ENCODE measurements around the gene NUFIP1. TPM values are rescaled to one million over a fixed set of nuclear protein-coding genes. Genes with fewer than 3 reads are reported as not detected.

Gene NUFIP1
- total and polyA plus RNA-seq, 2 experiments from 2014 or later = 7.7 to 23.9 TPM

DNA sequence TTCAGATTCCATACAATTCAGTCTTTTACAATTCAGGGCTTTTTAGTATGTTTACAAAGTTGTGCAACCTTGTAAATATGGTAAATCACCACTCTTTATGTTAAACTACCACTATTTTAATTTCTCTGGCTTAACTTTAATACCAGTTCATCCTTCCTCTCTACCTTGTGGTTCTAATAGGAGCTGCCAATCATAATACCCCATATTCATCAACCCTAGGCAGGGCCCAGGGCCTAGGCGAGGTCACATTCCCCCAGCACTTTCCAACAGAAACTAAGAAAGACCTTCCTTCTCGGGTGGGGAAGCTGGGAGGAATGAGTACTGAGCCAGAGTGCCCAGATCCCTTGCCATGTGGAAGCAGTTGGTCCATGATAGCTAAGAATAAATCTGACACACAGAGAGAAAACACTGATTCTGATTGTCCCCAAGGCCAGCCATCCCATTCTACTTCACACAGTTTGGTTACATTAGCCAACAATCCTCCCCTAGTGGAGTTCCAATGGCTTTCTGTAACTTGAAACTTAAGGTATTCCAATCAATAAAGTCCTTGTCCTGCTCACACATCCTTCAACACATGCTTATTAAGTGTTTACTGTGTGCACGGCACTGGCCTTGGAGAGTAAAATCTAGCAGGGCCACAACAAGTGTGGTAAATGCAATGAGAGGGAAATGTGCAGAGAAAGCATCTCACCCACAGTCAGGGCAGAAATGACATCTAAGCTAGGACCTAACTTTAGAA lies 76.8 kb downstream of the NUFIP1 start (continued):
- TF ChIP-seq, protein P1, sequence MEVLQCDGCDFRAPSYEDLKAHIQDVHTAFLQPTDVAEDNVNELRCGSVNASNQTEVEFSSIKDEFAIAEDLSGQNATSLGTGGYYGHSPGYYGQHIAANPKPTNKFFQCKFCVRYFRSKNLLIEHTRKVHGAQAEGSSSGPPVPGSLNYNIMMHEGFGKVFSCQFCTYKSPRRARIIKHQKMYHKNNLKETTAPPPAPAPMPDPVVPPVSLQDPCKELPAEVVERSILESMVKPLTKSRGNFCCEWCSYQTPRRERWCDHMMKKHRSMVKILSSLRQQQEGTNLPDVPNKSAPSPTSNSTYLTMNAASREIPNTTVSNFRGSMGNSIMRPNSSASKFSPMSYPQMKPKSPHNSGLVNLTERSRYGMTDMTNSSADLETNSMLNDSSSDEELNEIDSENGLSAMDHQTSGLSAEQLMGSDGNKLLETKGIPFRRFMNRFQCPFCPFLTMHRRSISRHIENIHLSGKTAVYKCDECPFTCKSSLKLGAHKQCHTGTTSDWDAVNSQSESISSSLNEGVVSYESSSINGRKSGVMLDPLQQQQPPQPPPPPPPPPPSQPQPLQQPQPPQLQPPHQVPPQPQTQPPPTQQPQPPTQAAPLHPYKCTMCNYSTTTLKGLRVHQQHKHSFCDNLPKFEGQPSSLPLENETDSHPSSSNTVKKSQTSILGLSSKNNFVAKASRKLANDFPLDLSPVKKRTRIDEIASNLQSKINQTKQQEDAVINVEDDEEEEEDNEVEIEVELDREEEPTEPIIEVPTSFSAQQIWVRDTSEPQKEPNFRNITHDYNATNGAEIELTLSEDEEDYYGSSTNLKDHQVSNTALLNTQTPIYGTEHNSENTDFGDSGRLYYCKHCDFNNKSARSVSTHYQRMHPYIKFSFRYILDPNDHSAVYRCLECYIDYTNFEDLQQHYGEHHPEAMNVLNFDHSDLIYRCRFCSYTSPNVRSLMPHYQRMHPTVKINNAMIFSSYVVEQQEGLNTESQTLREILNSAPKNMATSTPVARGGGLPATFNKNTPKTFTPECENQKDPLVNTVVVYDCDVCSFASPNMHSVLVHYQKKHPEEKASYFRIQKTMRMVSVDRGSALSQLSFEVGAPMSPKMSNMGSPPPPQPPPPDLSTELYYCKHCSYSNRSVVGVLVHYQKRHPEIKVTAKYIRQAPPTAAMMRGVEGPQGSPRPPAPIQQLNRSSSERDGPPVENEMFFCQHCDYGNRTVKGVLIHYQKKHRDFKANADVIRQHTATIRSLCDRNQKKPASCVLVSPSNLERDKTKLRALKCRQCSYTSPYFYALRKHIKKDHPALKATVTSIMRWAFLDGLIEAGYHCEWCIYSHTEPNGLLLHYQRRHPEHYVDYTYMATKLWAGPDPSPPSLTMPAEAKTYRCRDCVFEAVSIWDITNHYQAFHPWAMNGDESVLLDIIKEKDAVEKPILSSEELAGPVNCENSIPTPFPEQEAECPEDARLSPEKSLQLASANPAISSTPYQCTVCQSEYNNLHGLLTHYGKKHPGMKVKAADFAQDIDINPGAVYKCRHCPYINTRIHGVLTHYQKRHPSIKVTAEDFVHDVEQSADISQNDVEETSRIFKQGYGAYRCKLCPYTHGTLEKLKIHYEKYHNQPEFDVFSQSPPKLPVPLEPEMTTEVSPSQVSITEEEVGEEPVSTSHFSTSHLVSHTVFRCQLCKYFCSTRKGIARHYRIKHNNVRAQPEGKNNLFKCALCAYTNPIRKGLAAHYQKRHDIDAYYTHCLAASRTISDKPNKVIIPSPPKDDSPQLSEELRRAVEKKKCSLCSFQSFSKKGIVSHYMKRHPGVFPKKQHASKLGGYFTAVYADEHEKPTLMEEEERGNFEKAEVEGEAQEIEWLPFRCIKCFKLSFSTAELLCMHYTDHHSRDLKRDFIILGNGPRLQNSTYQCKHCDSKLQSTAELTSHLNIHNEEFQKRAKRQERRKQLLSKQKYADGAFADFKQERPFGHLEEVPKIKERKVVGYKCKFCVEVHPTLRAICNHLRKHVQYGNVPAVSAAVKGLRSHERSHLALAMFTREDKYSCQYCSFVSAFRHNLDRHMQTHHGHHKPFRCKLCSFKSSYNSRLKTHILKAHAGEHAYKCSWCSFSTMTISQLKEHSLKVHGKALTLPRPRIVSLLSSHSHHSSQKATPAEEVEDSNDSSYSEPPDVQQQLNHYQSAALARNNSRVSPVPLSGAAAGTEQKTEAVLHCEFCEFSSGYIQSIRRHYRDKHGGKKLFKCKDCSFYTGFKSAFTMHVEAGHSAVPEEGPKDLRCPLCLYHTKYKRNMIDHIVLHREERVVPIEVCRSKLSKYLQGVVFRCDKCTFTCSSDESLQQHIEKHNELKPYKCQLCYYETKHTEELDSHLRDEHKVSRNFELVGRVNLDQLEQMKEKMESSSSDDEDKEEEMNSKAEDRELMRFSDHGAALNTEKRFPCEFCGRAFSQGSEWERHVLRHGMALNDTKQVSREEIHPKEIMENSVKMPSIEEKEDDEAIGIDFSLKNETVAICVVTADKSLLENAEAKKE (CRISPR knock-in tag; IDR thresholded peaks at IDR 0.05) = no peak

DNA sequence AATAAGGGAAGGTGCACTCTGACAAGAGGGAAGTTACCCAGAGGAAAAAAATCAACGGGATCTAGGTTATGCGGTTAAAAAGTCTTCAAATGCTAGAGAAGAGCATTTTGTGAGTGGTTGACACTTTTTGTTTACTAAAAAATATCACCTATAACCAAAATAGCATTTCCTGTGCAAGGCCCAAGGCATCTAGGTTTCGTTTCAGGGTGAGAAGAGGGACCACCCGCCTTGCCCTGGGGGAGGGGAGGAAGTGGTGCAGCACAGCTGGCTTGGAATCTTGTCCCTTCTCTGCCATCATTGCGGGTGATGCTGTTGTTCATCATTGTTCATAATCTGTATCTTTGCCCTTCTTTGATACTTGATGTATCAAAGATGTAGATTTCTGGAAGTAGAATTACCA lies 80.6 kb downstream of the NUFIP1 start:
- H3K4me3 ChIP-seq = no peak overlapping the region
- peak overlapping the region; percentile 57; the same call in 1 of the 2 replicates for H2AFZ ChIP-seq
- ATAC-seq = no peak
- DNase-seq (ENCODE audit: low spot score) = no peak
- H3K9me2 ChIP-seq (ENCODE audit: insufficient read depth) = no peaks in the 10 kb centered on the region
- H4K20me1 ChIP-seq (replicated peaks; ENCODE audit: insufficient read depth) = no peaks in the 10 kb centered on the region
- H3K27ac ChIP-seq (ENCODE audit: low read depth) = no peak overlapping the region
- H3K79me2 ChIP-seq (replicated peaks; ENCODE audit: insufficient read depth) = no peaks in the 10 kb centered on the region
- no peaks in the 10 kb centered on the region for H3K36me3 ChIP-seq (ENCODE audit: insufficient read depth)
- H3K27me3 ChIP-seq (ENCODE audit: insufficient read depth) = no peaks in the 10 kb centered on the region
- H3F3A ChIP-seq (replicated peaks; ENCODE audit: low read depth) = no peaks in the 10 kb centered on the region
- Mint-ChIP-seq H3K27ac (no peak overlapping the region), H3K4me1 (peaks cover 28% of the 10 kb centered on the region), H3K36me3 (ENCODE audit: low read depth) (peaks cover 18% of the 10 kb centered on the region), H3K4me3 (no peak overlapping the region), H3K9me3 (peaks cover 24% of the 10 kb centered on the region), H3K27me3 (ENCODE audit: insufficient read depth, low read depth, poor library complexity) (peaks cover 7% of the 10 kb centered on the region)
- H3K4me1 ChIP-seq (ENCODE audit: insufficient read depth) = peaks cover 6% of the 10 kb centered on the region
- H3K4me2 ChIP-seq = no peak overlapping the region
- TF ChIP-seq, protein P1 (CRISPR knock-in tag; IDR thresholded peaks at IDR 0.05) = no peak
- TF ChIP-seq ZNF114 (CRISPR knock-in tag; IDR thresholded peaks at IDR 0.05) (no peak), STAT1 (IDR thresholded peaks at IDR 0.05; ENCODE audit: unreplicated experiment) (no peak), EZH2 (IDR thresholded peaks at IDR 0.05; ENCODE audit: low read depth, unreplicated experiment) (no peak)
- TF ChIP-seq, protein P2, sequence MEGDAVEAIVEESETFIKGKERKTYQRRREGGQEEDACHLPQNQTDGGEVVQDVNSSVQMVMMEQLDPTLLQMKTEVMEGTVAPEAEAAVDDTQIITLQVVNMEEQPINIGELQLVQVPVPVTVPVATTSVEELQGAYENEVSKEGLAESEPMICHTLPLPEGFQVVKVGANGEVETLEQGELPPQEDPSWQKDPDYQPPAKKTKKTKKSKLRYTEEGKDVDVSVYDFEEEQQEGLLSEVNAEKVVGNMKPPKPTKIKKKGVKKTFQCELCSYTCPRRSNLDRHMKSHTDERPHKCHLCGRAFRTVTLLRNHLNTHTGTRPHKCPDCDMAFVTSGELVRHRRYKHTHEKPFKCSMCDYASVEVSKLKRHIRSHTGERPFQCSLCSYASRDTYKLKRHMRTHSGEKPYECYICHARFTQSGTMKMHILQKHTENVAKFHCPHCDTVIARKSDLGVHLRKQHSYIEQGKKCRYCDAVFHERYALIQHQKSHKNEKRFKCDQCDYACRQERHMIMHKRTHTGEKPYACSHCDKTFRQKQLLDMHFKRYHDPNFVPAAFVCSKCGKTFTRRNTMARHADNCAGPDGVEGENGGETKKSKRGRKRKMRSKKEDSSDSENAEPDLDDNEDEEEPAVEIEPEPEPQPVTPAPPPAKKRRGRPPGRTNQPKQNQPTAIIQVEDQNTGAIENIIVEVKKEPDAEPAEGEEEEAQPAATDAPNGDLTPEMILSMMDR (conservative IDR thresholded peaks at IDR 0.05; ENCODE audit: low read depth in 2 of 2) = no peak
